ENCODE results near the gene DNAJB6.

DNA sequence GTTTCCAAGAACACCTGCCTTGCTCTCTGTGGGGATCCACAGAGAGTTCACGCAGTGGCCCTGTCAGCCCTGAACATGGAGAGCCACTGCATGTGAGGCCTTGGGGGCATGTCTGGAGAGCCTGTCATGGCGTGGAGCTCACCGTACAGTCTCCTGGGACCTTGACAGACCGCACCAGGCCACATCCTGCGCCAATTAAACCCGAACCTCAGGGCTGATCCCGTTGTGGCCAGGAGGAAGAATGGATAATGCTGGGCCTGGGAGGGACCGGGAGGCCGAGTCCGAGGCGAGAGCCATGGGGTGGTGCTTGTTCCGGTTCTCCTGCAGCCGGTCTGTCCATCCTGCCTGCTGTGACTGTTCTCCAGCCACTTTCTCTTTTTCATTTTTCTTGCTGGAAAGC lies 68.7 kb downstream of the DNAJB6 start:
- TF ChIP-seq EP300 (IDR thresholded peaks at IDR 0.05) (no peak), POLR2A (IDR thresholded peaks at IDR 0.05; ENCODE audit: low read depth) (no peak)
- TF ChIP-seq, protein P1, sequence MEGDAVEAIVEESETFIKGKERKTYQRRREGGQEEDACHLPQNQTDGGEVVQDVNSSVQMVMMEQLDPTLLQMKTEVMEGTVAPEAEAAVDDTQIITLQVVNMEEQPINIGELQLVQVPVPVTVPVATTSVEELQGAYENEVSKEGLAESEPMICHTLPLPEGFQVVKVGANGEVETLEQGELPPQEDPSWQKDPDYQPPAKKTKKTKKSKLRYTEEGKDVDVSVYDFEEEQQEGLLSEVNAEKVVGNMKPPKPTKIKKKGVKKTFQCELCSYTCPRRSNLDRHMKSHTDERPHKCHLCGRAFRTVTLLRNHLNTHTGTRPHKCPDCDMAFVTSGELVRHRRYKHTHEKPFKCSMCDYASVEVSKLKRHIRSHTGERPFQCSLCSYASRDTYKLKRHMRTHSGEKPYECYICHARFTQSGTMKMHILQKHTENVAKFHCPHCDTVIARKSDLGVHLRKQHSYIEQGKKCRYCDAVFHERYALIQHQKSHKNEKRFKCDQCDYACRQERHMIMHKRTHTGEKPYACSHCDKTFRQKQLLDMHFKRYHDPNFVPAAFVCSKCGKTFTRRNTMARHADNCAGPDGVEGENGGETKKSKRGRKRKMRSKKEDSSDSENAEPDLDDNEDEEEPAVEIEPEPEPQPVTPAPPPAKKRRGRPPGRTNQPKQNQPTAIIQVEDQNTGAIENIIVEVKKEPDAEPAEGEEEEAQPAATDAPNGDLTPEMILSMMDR (IDR thresholded peaks at IDR 0.05), result no peak

Data from esophagus muscularis mucosa (tissue), 4 donors.